ENCODE data around the gene DSTN. TPM values are rescaled to one million over a fixed set of nuclear protein-coding genes. Genes with fewer than 3 reads are reported as not detected.

The DSTN gene
- total RNA-seq, 1 donor: 550 TPM

DNA sequence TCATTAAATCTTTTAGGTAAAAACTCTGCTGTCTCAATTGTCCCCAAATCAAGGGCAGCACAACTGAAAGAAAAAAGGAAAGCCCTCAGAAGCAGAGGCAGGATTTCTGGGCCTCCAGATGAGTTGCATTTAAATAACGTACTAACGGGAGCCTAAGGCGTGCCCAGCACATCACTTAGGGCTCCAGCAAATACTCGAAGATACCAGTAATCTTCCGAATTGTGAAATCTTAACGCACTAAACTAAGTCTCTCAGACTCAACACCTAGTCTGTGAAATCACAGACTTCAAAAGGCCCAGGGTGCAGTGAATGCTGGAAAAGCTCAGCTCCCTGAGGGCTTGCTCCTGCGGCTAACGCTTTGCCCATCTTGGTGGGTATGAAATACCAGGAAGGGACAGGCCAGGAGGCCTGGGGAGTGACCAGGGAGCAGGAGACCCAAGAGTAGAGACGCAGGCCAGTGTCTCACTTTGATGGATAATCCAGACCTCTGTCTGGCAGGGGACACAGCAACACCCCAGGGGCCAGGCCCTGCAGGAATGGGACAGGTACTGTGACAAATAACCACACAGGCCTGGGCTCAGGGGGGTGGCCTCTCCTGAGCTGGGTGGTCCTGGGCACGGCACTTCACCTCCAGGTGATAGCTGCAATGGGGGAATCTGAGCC is 75.8 kb downstream of the DSTN start:
- TF ChIP-seq CTCF (IDR thresholded peaks at IDR 0.05; ENCODE audit: insufficient read depth, low read depth, low read length): no peak
- DNase-seq (ENCODE audit: low read depth): peak; percentile 76
- H3K4me3 ChIP-seq (ENCODE audit: low read depth, low read length): no peak overlapping the region

DNA sequence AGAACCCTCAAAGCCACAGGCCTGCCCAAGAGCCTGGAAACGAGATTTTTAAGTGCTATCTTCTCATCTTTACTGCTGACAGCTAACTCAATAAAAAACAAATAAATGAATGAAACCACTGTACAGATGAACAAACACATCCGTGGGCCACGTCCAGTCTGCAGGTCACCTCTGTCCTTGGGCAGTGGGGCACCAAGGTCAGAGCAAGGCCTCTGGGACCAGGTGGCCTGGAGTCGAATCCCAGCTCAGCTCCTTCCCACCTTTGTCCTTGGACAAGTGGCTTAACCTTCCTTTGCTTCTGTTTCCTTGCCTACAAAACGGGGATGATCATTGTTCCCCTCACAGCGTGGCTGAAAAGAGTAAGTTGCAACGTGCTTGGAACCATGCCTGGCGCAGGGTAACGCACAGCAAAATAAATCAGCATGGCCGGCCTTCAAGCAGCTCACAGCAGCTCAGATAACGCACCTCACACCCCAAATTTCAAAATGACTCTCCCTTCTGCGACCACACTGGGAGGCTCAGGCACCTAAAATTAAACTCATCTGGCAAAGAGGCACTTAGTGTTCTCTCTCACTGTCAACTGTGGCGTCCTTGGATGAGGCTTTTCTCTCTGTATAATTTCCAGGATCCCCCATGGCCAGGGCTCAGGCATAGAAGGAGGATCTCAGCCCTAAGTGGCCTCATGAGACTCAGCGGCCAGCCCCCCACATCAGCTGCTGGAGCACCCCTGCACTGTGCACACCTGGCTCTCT is 76.5 kb downstream of the DSTN start:
- TF ChIP-seq CTCF (IDR thresholded peaks at IDR 0.05; ENCODE audit: insufficient read depth, low read depth, low read length): no peak
- no peak overlapping the region for H3K4me3 ChIP-seq (ENCODE audit: low read depth, low read length)
- no peak for DNase-seq (ENCODE audit: low read depth)

GRCh38 chr20:17646961-17647301 is 77.1 kb downstream of the DSTN start:
- DNase-seq (ENCODE audit: low read depth): no peak
- TF ChIP-seq CTCF (IDR thresholded peaks at IDR 0.05; ENCODE audit: insufficient read depth, low read depth, low read length): no peak
- no peak overlapping the region for H3K4me3 ChIP-seq (ENCODE audit: low read depth, low read length)

- H3K4me3 ChIP-seq (ENCODE audit: low read depth, low read length): no peak overlapping the region
- TF ChIP-seq CTCF (IDR thresholded peaks at IDR 0.05; ENCODE audit: insufficient read depth, low read depth, low read length): no peak
- DNase-seq (ENCODE audit: low read depth): no peak
Observed at GRCh38 chr20:17647391-17648314, 77.8 kb downstream of the DSTN start.

- peak; percentile 45 for DNase-seq (ENCODE audit: low read depth)
- no peak overlapping the region for H3K4me3 ChIP-seq (ENCODE audit: low read depth, low read length)
- TF ChIP-seq CTCF (IDR thresholded peaks at IDR 0.05; ENCODE audit: insufficient read depth, low read depth, low read length): no peak
Observed at GRCh38 chr20:17648315-17648646, 78.4 kb downstream of the DSTN start.

- TF ChIP-seq CTCF (IDR thresholded peaks at IDR 0.05; ENCODE audit: insufficient read depth, low read depth, low read length): no peak
- no peak for DNase-seq (ENCODE audit: low read depth)
- no peak overlapping the region for H3K4me3 ChIP-seq (ENCODE audit: low read depth, low read length)
Observed at GRCh38 chr20:17648791-17649730, 79.2 kb downstream of the DSTN start.
